Measurements from ENCODE around the gene SDK2. TPM values are rescaled to one million over a fixed set of nuclear protein-coding genes. Genes with fewer than 3 reads are reported as not detected.

Gene SDK2
- polyA plus RNA-seq, 1 experiment, result 0.01 TPM

- POLR2A ChIA-PET, result no interaction called here
These were observed 245.2 kb downstream of the SDK2 start for GRCh38 chr17:73399056-73399455.

GRCh38 chr17:73397856-73398540, 246.2 kb downstream of the SDK2 start:
- H3K27ac ChIP-seq (ENCODE audit: low read depth, low read length), result no peak overlapping the region
- DNase-seq (ENCODE audit: low read depth, low spot score), result no peak
- no peak overlapping the region for H3K4me3 ChIP-seq (ENCODE audit: low read depth, low read length)
- no peaks in the 10 kb centered on the region; the same call in 1 of the 2 replicates for H3K9me3 ChIP-seq (ENCODE audit: control insufficient read depth, insufficient read depth, low read length)
- TF ChIP-seq CTCF (IDR thresholded peaks at IDR 0.05; ENCODE audit: low read depth, low read length), result no peak
- ChIA-PET CTCF (interaction anchor here (1.7 kb wide), 1 partner anchor 28 kb away, joined by 4 read pairs; no protein-coding TSS in a partner anchor), POLR2A (no interaction called here)
- no peaks in the 10 kb centered on the region for H3K27me3 ChIP-seq (ENCODE audit: control insufficient read depth, insufficient read depth, low read length)

More at GRCh38 chr17:73399056-73399455, 245.2 kb downstream of the SDK2 start:
- H3K9me3 ChIP-seq (ENCODE audit: control insufficient read depth, insufficient read depth, low read length), result no peaks in the 10 kb centered on the region; the same call in 1 of the 2 replicates
- no peak overlapping the region for H3K4me3 ChIP-seq (ENCODE audit: low read depth, low read length)
- DNase-seq (ENCODE audit: low read depth, low spot score), result no peak
- TF ChIP-seq CTCF (IDR thresholded peaks at IDR 0.05; ENCODE audit: low read depth, low read length), result no peak
- H3K27me3 ChIP-seq (ENCODE audit: control insufficient read depth, insufficient read depth, low read length), result peaks cover 3% of the 10 kb centered on the region
- no peak overlapping the region for H3K27ac ChIP-seq (ENCODE audit: low read depth, low read length)
- CTCF ChIA-PET, result interaction anchor here (0.7 to 1.7 kb wide), 2 partner anchors 10 to 29 kb away, joined by 3 to 4 read pairs; no protein-coding TSS in a partner anchor

GRCh38 chr17:73397278-73397826, 246.9 kb downstream of the SDK2 start:
- Histone ChIP-seq H3K27ac (ENCODE audit: low read depth, low read length) (no peak overlapping the region), H3K27me3 (ENCODE audit: control insufficient read depth, insufficient read depth, low read length) (no peaks in the 10 kb centered on the region), H3K9me3 (ENCODE audit: control insufficient read depth, insufficient read depth, low read length) (no peaks in the 10 kb centered on the region; the same call in 1 of the 2 replicates), H3K4me3 (ENCODE audit: low read depth, low read length) (no peak overlapping the region)
- ChIA-PET CTCF (interaction anchor here (1.0 kb wide), 1 partner anchor 32 kb away, joined by 4 read pairs; no protein-coding TSS in a partner anchor), POLR2A (no interaction called here)
- no peak for TF ChIP-seq CTCF (IDR thresholded peaks at IDR 0.05; ENCODE audit: low read depth, low read length)
- DNase-seq (ENCODE audit: low read depth, low spot score), result no peak

- Histone ChIP-seq H3K4me3 (ENCODE audit: low read depth, low read length) (no peak overlapping the region), H3K27ac (ENCODE audit: low read depth, low read length) (no peak overlapping the region), H3K9me3 (ENCODE audit: control insufficient read depth, insufficient read depth, low read length) (no peaks in the 10 kb centered on the region; the same call in 1 of the 2 replicates), H3K27me3 (ENCODE audit: control insufficient read depth, insufficient read depth, low read length) (no peaks in the 10 kb centered on the region)
- TF ChIP-seq CTCF (IDR thresholded peaks at IDR 0.05; ENCODE audit: low read depth, low read length), result no peak
- CTCF ChIA-PET, result interaction anchor here (1.0 kb wide), 1 partner anchor 33 kb away, joined by 4 read pairs; no protein-coding TSS in a partner anchor
- POLR2A ChIA-PET, result no interaction called here
- no peak for DNase-seq (ENCODE audit: low read depth, low spot score)
These were observed 247.6 kb downstream of the SDK2 start for GRCh38 chr17:73396431-73397277.

Measured in AG04450 (cell line).